Progenitor cell of endocrine pancreas (in vitro differentiated cells): ENCODE measurements around the gene RFX3. TPM values are rescaled to one million over a fixed set of nuclear protein-coding genes. Genes with fewer than 3 reads are reported as not detected.

Experiments
- DNase-seq: peaks from one replicate; pipeline ENCODE4 v3.0.0; 2021; ENCODE audit warnings: low spot score; ENCODE audit not compliant: unreplicated experiment
- H3K27ac Mint-ChIP-seq: 2 replicates; pipeline ENCODE4 v1.8.0; 2021; ENCODE audit warnings: mild to moderate bottlenecking, moderate library complexity, mixed read lengths
- H3K27me3 Mint-ChIP-seq: 2 replicates; pipeline ENCODE4 v1.8.0; 2021; ENCODE audit warnings: mixed read lengths
- H3K36me3 Mint-ChIP-seq: 2 replicates; pipeline ENCODE4 v1.8.0; 2022; ENCODE audit warnings: mixed read lengths; ENCODE audit not compliant: insufficient read depth
- H3K4me1 Mint-ChIP-seq: 2 replicates; pipeline ENCODE4 v1.8.0; 2021; ENCODE audit warnings: low read depth, mixed read lengths
- H3K4me3 Mint-ChIP-seq: 2 replicates; pipeline ENCODE4 v1.8.0; 2021; ENCODE audit warnings: low read depth, mild to moderate bottlenecking, moderate library complexity, mixed read lengths
- H3K9me3 Mint-ChIP-seq: 2 replicates; pipeline ENCODE4 v1.8.0; 2021; ENCODE audit warnings: low read depth, mixed read lengths
- CTCF ChIP-seq: fragments of 200-600 bp; sonication (generic); IDR thresholded peaks from one replicate; pipeline ENCODE4 v1.5.0; 2021; ENCODE audit warnings: antibody characterized with exemption, mild to moderate bottlenecking; ENCODE audit not compliant: unreplicated experiment
- total RNA-seq: library from RNA; stranded (reverse); gene quantifications from 2 replicates; pipeline ENCODE4 v1.2.1, GENCODE V29; 2021

Gene RFX3
- total RNA-seq, 1 donor from 2014 or later, result 53.9 TPM

- no peak for DNase-seq
- Mint-ChIP-seq H3K4me3 (no peak overlapping the region), H3K27me3 (no peaks in the 10 kb centered on the region), H3K9me3 (peaks cover 4% of the 10 kb centered on the region), H3K36me3 (peaks cover 5% of the 10 kb centered on the region), H3K4me1 (peaks cover 24% of the 10 kb centered on the region), H3K27ac (no peak overlapping the region)
- no peak for TF ChIP-seq CTCF
Observed at GRCh38 chr9:3447788-3448187, 78.0 kb downstream of the RFX3 start.

- H3K9me3 Mint-ChIP-seq, result peaks cover 4% of the 10 kb centered on the region
- H3K4me1 Mint-ChIP-seq, result peaks cover 24% of the 10 kb centered on the region
- TF ChIP-seq CTCF, result no peak
- peak overlapping the region; percentile 25 for H3K27ac Mint-ChIP-seq
- H3K4me3 Mint-ChIP-seq, result no peak overlapping the region
- no peaks in the 10 kb centered on the region for H3K27me3 Mint-ChIP-seq
- no peak for DNase-seq
- peaks cover 5% of the 10 kb centered on the region for H3K36me3 Mint-ChIP-seq
Observed at GRCh38 chr9:3447143-3447542, 78.7 kb downstream of the RFX3 start.

- H3K27ac Mint-ChIP-seq, result peak overlapping the region; percentile 45
- TF ChIP-seq CTCF, result no peak
- no peak overlapping the region for H3K4me3 Mint-ChIP-seq
- peaks cover 5% of the 10 kb centered on the region for H3K36me3 Mint-ChIP-seq
- peaks cover 4% of the 10 kb centered on the region for H3K9me3 Mint-ChIP-seq
- no peaks in the 10 kb centered on the region for H3K27me3 Mint-ChIP-seq
- DNase-seq, result no peak
- H3K4me1 Mint-ChIP-seq, result peaks cover 24% of the 10 kb centered on the region
Observed at GRCh38 chr9:3446313-3446712, 79.5 kb downstream of the RFX3 start.

GRCh38 chr9:3444016-3444415 lies 81.8 kb downstream of the RFX3 start:
- no peak for TF ChIP-seq CTCF
- no peak overlapping the region for H3K27ac Mint-ChIP-seq
- no peak overlapping the region for H3K4me3 Mint-ChIP-seq
- H3K27me3 Mint-ChIP-seq, result no peaks in the 10 kb centered on the region
- peaks cover 5% of the 10 kb centered on the region for H3K36me3 Mint-ChIP-seq
- peaks cover 24% of the 10 kb centered on the region for H3K4me1 Mint-ChIP-seq
- peaks cover 4% of the 10 kb centered on the region for H3K9me3 Mint-ChIP-seq
- no peak for DNase-seq

GRCh38 chr9:3441197-3441816 lies 84.5 kb downstream of the RFX3 start:
- Mint-ChIP-seq H3K27ac (no peak overlapping the region), H3K4me1 (peaks cover 6% of the 10 kb centered on the region), H3K27me3 (no peaks in the 10 kb centered on the region), H3K36me3 (peaks cover 5% of the 10 kb centered on the region), H3K9me3 (peaks cover 4% of the 10 kb centered on the region), H3K4me3 (no peak overlapping the region)
- peak; percentile 64 for TF ChIP-seq CTCF
- DNase-seq, result no peak
